Osteoblast (primary cell): ENCODE data around the gene TRAPPC11. TPM values are rescaled to one million over a fixed set of nuclear protein-coding genes. Genes with fewer than 3 reads are reported as not detected.
A peak's percentile ranks its signal among the peaks of the same experiment; 100 is the strongest.

Source experiments
- DNase-seq: peaks from one replicate; pipeline ENCODE4 v3.0.0; 2011; ENCODE audit warnings: low spot score, mixed read lengths; ENCODE audit not compliant: insufficient read length; ENCODE audit errors: missing footprints
- H2AFZ ChIP-seq: 2 replicates; pipeline ENCODE4 v1.6.0; 2011; ENCODE audit warnings: mild to moderate bottlenecking, low read length
- H3K27ac ChIP-seq: 2 replicates; pipeline ENCODE4 v1.5.1; 2011; ENCODE audit warnings: mild to moderate bottlenecking, low read depth, low read length, moderate library complexity
- H3K27me3 ChIP-seq: 2 replicates; pipeline ENCODE4 v1.6.0; 2012; ENCODE audit warnings: mild to moderate bottlenecking, control low read depth, inconsistent platforms, low read length, moderate library complexity; ENCODE audit not compliant: insufficient read depth
- H3K36me3 ChIP-seq: 2 replicates; pipeline ENCODE4 v1.5.1; 2011; ENCODE audit warnings: mild to moderate bottlenecking, low read length, control low read depth, moderate library complexity; ENCODE audit not compliant: insufficient read depth
- H3K4me1 ChIP-seq: 2 replicates; pipeline ENCODE4 v1.5.1; 2011; ENCODE audit warnings: mild to moderate bottlenecking, low read length, control low read depth, moderate library complexity; ENCODE audit not compliant: insufficient read depth
- H3K4me2 ChIP-seq: 2 replicates; pipeline ENCODE4 v1.6.0; 2011; ENCODE audit warnings: mild to moderate bottlenecking, low read length; ENCODE audit not compliant: insufficient read depth
- H3K4me3 ChIP-seq: fragments of 200-600 bp; sonication (generic); 3 replicates; pipeline ENCODE4 v1.5.1; 2012; ENCODE audit warnings: mild to moderate bottlenecking, low read length, inconsistent platforms; ENCODE audit not compliant: insufficient read depth
- H3K79me2 ChIP-seq: 2 replicates; pipeline ENCODE4 v1.6.0; 2012; ENCODE audit warnings: mild to moderate bottlenecking, low read length, control low read depth, inconsistent platforms; ENCODE audit not compliant: insufficient read depth
- H3K9me3 ChIP-seq: 2 replicates; pipeline ENCODE4 v1.5.1; 2011; ENCODE audit warnings: low read depth, low read length, control low read depth
- H4K20me1 ChIP-seq: 2 replicates; pipeline ENCODE4 v1.6.0; 2012; ENCODE audit warnings: mild to moderate bottlenecking, low read length, control low read depth; ENCODE audit not compliant: insufficient read depth
- CTCF ChIP-seq: IDR thresholded peaks from 2 replicates; pipeline ENCODE4 v1.5.1; 2011; ENCODE audit warnings: mild to moderate bottlenecking, low read depth, low read length, moderate library complexity; ENCODE audit errors: extremely low read depth
- total RNA-seq: library from RNA; depleted of rRNA; stranded (reverse); fragments of >200 nt; gene quantifications from 2 replicates; pipeline ENCODE4 v1.2.3, GENCODE V29; 2012

The TRAPPC11 gene
- total RNA-seq, 1 donor = 58.3 TPM

- Histone ChIP-seq H3K9me3 (no peaks in the 10 kb centered on the region), H4K20me1 (no peaks in the 10 kb centered on the region), H3K4me3 (no peak overlapping the region), H3K4me1 (no peaks in the 10 kb centered on the region), H3K36me3 (no peaks in the 10 kb centered on the region), H3K27ac (no peak overlapping the region), H3K27me3 (no peaks in the 10 kb centered on the region), H3K4me2 (no peak overlapping the region), H3K79me2 (no peaks in the 10 kb centered on the region), H2AFZ (no peak overlapping the region)
- TF ChIP-seq CTCF = no peak
- peak; percentile 71 for DNase-seq
These were observed 87.5 kb downstream of the TRAPPC11 start for GRCh38 chr4:183746305-183747229.

GRCh38 chr4:183747380-183747779 lies 88.3 kb downstream of the TRAPPC11 start:
- H3K9me3 ChIP-seq = no peaks in the 10 kb centered on the region
- H3K27ac ChIP-seq = no peak overlapping the region
- no peaks in the 10 kb centered on the region for H3K27me3 ChIP-seq
- no peak overlapping the region for H2AFZ ChIP-seq
- no peaks in the 10 kb centered on the region for H3K4me1 ChIP-seq
- no peak for TF ChIP-seq CTCF
- H3K4me3 ChIP-seq = no peak overlapping the region
- no peak for DNase-seq
- H3K79me2 ChIP-seq = no peaks in the 10 kb centered on the region
- no peaks in the 10 kb centered on the region for H4K20me1 ChIP-seq
- H3K36me3 ChIP-seq = no peaks in the 10 kb centered on the region
- no peak overlapping the region for H3K4me2 ChIP-seq

- DNase-seq = no peak
- H3K4me3 ChIP-seq = no peak overlapping the region
- H3K36me3 ChIP-seq = no peaks in the 10 kb centered on the region
- H3K4me1 ChIP-seq = no peaks in the 10 kb centered on the region
- no peaks in the 10 kb centered on the region for H3K9me3 ChIP-seq
- H3K79me2 ChIP-seq = no peaks in the 10 kb centered on the region
- H3K4me2 ChIP-seq = no peak overlapping the region
- TF ChIP-seq CTCF = no peak
- H3K27ac ChIP-seq = no peak overlapping the region
- no peaks in the 10 kb centered on the region for H3K27me3 ChIP-seq
- H4K20me1 ChIP-seq = no peaks in the 10 kb centered on the region
- H2AFZ ChIP-seq = no peak overlapping the region
These were observed 89.0 kb downstream of the TRAPPC11 start for GRCh38 chr4:183747931-183748670.

GRCh38 chr4:183751106-183751505 lies 92.0 kb downstream of the TRAPPC11 start:
- Histone ChIP-seq H3K4me1 (no peaks in the 10 kb centered on the region), H4K20me1 (no peaks in the 10 kb centered on the region), H3K79me2 (no peaks in the 10 kb centered on the region), H3K4me3 (no peak overlapping the region), H3K27ac (no peak overlapping the region), H3K36me3 (no peaks in the 10 kb centered on the region), H3K4me2 (no peak overlapping the region), H3K9me3 (no peaks in the 10 kb centered on the region), H2AFZ (no peak overlapping the region), H3K27me3 (no peaks in the 10 kb centered on the region)
- no peak for DNase-seq
- no peak for TF ChIP-seq CTCF
